Trophoblast cell (in vitro differentiated cells and primary cell): Measurements from ENCODE around the gene TNNT2.

ENCODE experiments used
- DNase-seq, 2 donors: peaks; one replicate each; pipeline ENCODE4 v3.0.0-alpha.2; 2016
- H2AFZ ChIP-seq: 2 replicates; pipeline ENCODE4 v1.6.1; 2013; ENCODE audit warnings: low read length, moderate library complexity, mild to moderate bottlenecking; ENCODE audit not compliant: insufficient read depth, poor library complexity
- H2AK5ac ChIP-seq: 2 replicates; pipeline ENCODE4 v1.6.1; 2013; ENCODE audit warnings: mild to moderate bottlenecking, low read length
- H2BK120ac ChIP-seq: 2 replicates; pipeline ENCODE4 v1.6.1; 2013; ENCODE audit warnings: low read length, mild to moderate bottlenecking, moderate library complexity; ENCODE audit not compliant: insufficient read depth, poor library complexity
- H2BK12ac ChIP-seq: 2 replicates; pipeline ENCODE4 v1.6.1; 2013; ENCODE audit warnings: mild to moderate bottlenecking, low read length, moderate library complexity
- H2BK5ac ChIP-seq: 2 replicates; pipeline ENCODE4 v1.6.1; 2013; ENCODE audit warnings: low read length, low read depth, moderate library complexity, mild to moderate bottlenecking; ENCODE audit not compliant: poor library complexity
- H3K14ac ChIP-seq: 2 replicates; pipeline ENCODE4 v1.6.1; 2013; ENCODE audit warnings: mild to moderate bottlenecking, low read length
- H3K18ac ChIP-seq: 2 replicates; pipeline ENCODE4 v1.6.1; 2013; ENCODE audit warnings: mild to moderate bottlenecking, low read length
- H3K23ac ChIP-seq: 2 replicates; pipeline ENCODE4 v1.6.1; 2013; ENCODE audit warnings: low read length
- H3K27ac ChIP-seq: 2 replicates; pipeline ENCODE4 v1.5.1; 2013; ENCODE audit warnings: low read depth, mild to moderate bottlenecking, inconsistent platforms, low read length, moderate library complexity
- H3K27me3 ChIP-seq: 2 replicates; pipeline ENCODE4 v1.6.1; 2013; ENCODE audit warnings: inconsistent platforms, mild to moderate bottlenecking, low read length, moderate library complexity; ENCODE audit not compliant: insufficient read depth
- H3K36me3 ChIP-seq, 2 experiments: 1 replicate in 1 of 2; 2 replicates in 1 of 2; pipeline ENCODE4 v1.6.1; 2013; ENCODE audit warnings: low read length in 2 of 2, mild to moderate bottlenecking in 2 of 2, moderate library complexity in 1 of 2; ENCODE audit not compliant: insufficient read depth in 2 of 2, control insufficient read depth in 1 of 2
- H3K4ac ChIP-seq: 2 replicates; pipeline ENCODE4 v1.6.1; 2013; ENCODE audit warnings: low read depth, mild to moderate bottlenecking, low read length, moderate library complexity
- H3K4me1 ChIP-seq, 2 experiments: 1 replicate in 1 of 2; 2 replicates in 1 of 2; pipeline ENCODE4 v1.6.1; 2013; ENCODE audit warnings: low read length in 2 of 2, mild to moderate bottlenecking in 2 of 2, moderate library complexity in 1 of 2; ENCODE audit not compliant: insufficient read depth in 2 of 2, control insufficient read depth in 1 of 2
- H3K4me2 ChIP-seq: 2 replicates; pipeline ENCODE4 v1.6.1; 2013; ENCODE audit warnings: inconsistent platforms, mild to moderate bottlenecking, low read length, moderate library complexity
- H3K4me3 ChIP-seq: 2 replicates; pipeline ENCODE4 v1.5.1; 2013; ENCODE audit warnings: mild to moderate bottlenecking, low read depth, low read length, inconsistent platforms
- H3K79me1 ChIP-seq: one replicate; pipeline ENCODE4 v1.6.1; 2013; ENCODE audit warnings: low read length
- H3K79me2 ChIP-seq: 2 replicates; pipeline ENCODE4 v1.6.1; 2013; ENCODE audit warnings: low read length, mild to moderate bottlenecking; ENCODE audit not compliant: control insufficient read depth, insufficient read depth, poor library complexity
- H3K9ac ChIP-seq: 2 replicates; pipeline ENCODE4 v1.6.1; 2013; ENCODE audit warnings: mild to moderate bottlenecking, low read length
- H3K9me3 ChIP-seq: 2 replicates; pipeline ENCODE4 v1.6.1; 2013; ENCODE audit warnings: low read depth, mild to moderate bottlenecking, control low read depth, inconsistent platforms, low read length; ENCODE audit not compliant: insufficient read depth
- H4K12ac ChIP-seq: 2 replicates; pipeline ENCODE4 v1.6.1; 2013; ENCODE audit warnings: low read depth, mild to moderate bottlenecking, low read length, moderate library complexity
- H4K8ac ChIP-seq: 2 replicates; pipeline ENCODE4 v1.6.1; 2013; ENCODE audit warnings: low read depth, mild to moderate bottlenecking, low read length, moderate library complexity
- H4K91ac ChIP-seq: one replicate; pipeline ENCODE4 v1.6.1; 2013; ENCODE audit warnings: low read depth, mild to moderate bottlenecking, low read length, moderate library complexity
- WGBS: extraction: QIAGEN DNeasy Blood & Tissue Kit; methylation state at CpG from one replicate; pipeline ENCODE4 v1.1.7; 2013; ENCODE audit warnings: missing lambda C conversion rate; ENCODE audit not compliant: insufficient read length, insufficient coverage; ENCODE audit errors: extremely low coverage; 5-methylcytosine and 5-hydroxymethylcytosine counted together

Gene TNNT2

GRCh38 chr1:201355471-201355870 is 22.0 kb downstream of the TNNT2 start:
- H3K4me1 ChIP-seq: peaks cover 9 to 14% of the 10 kb centered on the region in 2 experiments
- H3K23ac ChIP-seq: no peak overlapping the region
- no peaks in the 10 kb centered on the region for H3K36me3 ChIP-seq
- H3K4me3 ChIP-seq: no peak overlapping the region
- H3K79me2 ChIP-seq: no peaks in the 10 kb centered on the region
- no peak overlapping the region for H3K27ac ChIP-seq
- H2BK5ac ChIP-seq: no peak overlapping the region
- no peak overlapping the region for H3K4ac ChIP-seq
- no peak overlapping the region for H2AK5ac ChIP-seq
- no peak overlapping the region for H3K9ac ChIP-seq
- WGBS: no CpG with 5 or more reads among the region's 7 CpGs
- DNase-seq: no peak
- H3K14ac ChIP-seq: no peak overlapping the region
- no peaks in the 10 kb centered on the region for H3K79me1 ChIP-seq
- H2BK120ac ChIP-seq: no peak overlapping the region
- H4K12ac ChIP-seq: no peak overlapping the region
- no peak overlapping the region for H3K18ac ChIP-seq
- no peak overlapping the region for H3K4me2 ChIP-seq
- H4K8ac ChIP-seq: no peak overlapping the region
- H4K91ac ChIP-seq: no peak overlapping the region
- no peak overlapping the region for H2AFZ ChIP-seq
- H3K27me3 ChIP-seq: no peaks in the 10 kb centered on the region
- H2BK12ac ChIP-seq: no peak overlapping the region
- H3K9me3 ChIP-seq: peaks cover 2% of the 10 kb centered on the region

- Histone ChIP-seq H3K9ac (no peak overlapping the region), H3K4ac (no peak overlapping the region), H3K27me3 (no peaks in the 10 kb centered on the region), H4K12ac (no peak overlapping the region), H2BK5ac (no peak overlapping the region), H3K23ac (no peak overlapping the region), H2AK5ac (no peak overlapping the region), H2AFZ (no peak overlapping the region), H3K4me3 (no peak overlapping the region), H3K18ac (no peak overlapping the region), H3K4me1 (peaks cover 9 to 14% of the 10 kb centered on the region in 2 experiments), H3K27ac (no peak overlapping the region), H4K8ac (no peak overlapping the region), H3K79me2 (no peaks in the 10 kb centered on the region), H3K36me3 (no peaks in the 10 kb centered on the region), H3K4me2 (no peak overlapping the region), H2BK12ac (no peak overlapping the region), H3K9me3 (peaks cover 2% of the 10 kb centered on the region), H3K14ac (no peak overlapping the region), H3K79me1 (no peaks in the 10 kb centered on the region), H2BK120ac (no peak overlapping the region), H4K91ac (no peak overlapping the region)
- no peak for DNase-seq
- no CpG with 5 or more reads among the region's 4 CpGs for WGBS
Observed at GRCh38 chr1:201354901-201355295, 22.6 kb downstream of the TNNT2 start.

- H4K91ac ChIP-seq: no peak overlapping the region
- H3K4me2 ChIP-seq: no peak overlapping the region
- H4K8ac ChIP-seq: no peak overlapping the region
- no peak overlapping the region for H2AFZ ChIP-seq
- H3K9me3 ChIP-seq: peaks cover 2% of the 10 kb centered on the region
- no peak overlapping the region for H4K12ac ChIP-seq
- no peak overlapping the region for H3K9ac ChIP-seq
- H2BK120ac ChIP-seq: no peak overlapping the region
- no peak overlapping the region for H3K27ac ChIP-seq
- DNase-seq: no peak
- no peak overlapping the region for H3K4ac ChIP-seq
- WGBS: no CpG with 5 or more reads among the region's 9 CpGs
- H3K36me3 ChIP-seq: no peaks in the 10 kb centered on the region
- H3K23ac ChIP-seq: no peak overlapping the region
- peaks cover 8 to 14% of the 10 kb centered on the region in 2 experiments for H3K4me1 ChIP-seq
- H2AK5ac ChIP-seq: no peak overlapping the region
- H3K14ac ChIP-seq: no peak overlapping the region
- no peaks in the 10 kb centered on the region for H3K79me2 ChIP-seq
- no peak overlapping the region for H2BK12ac ChIP-seq
- no peaks in the 10 kb centered on the region for H3K79me1 ChIP-seq
- H2BK5ac ChIP-seq: no peak overlapping the region
- no peaks in the 10 kb centered on the region for H3K27me3 ChIP-seq
- H3K18ac ChIP-seq: no peak overlapping the region
- H3K4me3 ChIP-seq: no peak overlapping the region
Observed at GRCh38 chr1:201354151-201354900, 23.2 kb downstream of the TNNT2 start.

GRCh38 chr1:201353186-201353940 is 24.1 kb downstream of the TNNT2 start:
- Histone ChIP-seq H2BK5ac (no peak overlapping the region), H3K36me3 (no peaks in the 10 kb centered on the region), H2AFZ (no peak overlapping the region), H3K4me3 (no peak overlapping the region), H3K79me1 (no peaks in the 10 kb centered on the region), H3K27ac (no peak overlapping the region), H2AK5ac (no peak overlapping the region), H3K4me2 (no peak overlapping the region), H3K9ac (no peak overlapping the region), H3K18ac (no peak overlapping the region), H3K14ac (no peak overlapping the region), H4K91ac (peak overlapping the region; percentile 4), H3K9me3 (no peaks in the 10 kb centered on the region), H2BK120ac (no peak overlapping the region), H3K4me1 (peaks cover under 1 to 5% of the 10 kb centered on the region in 2 experiments), H2BK12ac (no peak overlapping the region), H3K79me2 (no peaks in the 10 kb centered on the region), H3K27me3 (no peaks in the 10 kb centered on the region), H4K8ac (no peak overlapping the region), H3K23ac (no peak overlapping the region), H3K4ac (no peak overlapping the region), H4K12ac (no peak overlapping the region)
- no CpG with 5 or more reads among the region's 13 CpGs for WGBS
- DNase-seq: peak; percentile 77 to 80
